Loucy (cell line): ENCODE results near the gene C1QTNF5.

Experiments used
- CTCF ChIP-seq: fragments of 200-600 bp; sonication (generic); conservative IDR thresholded peaks from 2 replicates; pipeline ENCODE4 v1.5.1; 2014; ENCODE audit warnings: mild to moderate bottlenecking, antibody characterized with exemption, low read length
- EZH2phosphoT487 ChIP-seq: fragments of 200-600 bp; IDR thresholded peaks from 2 replicates; pipeline ENCODE4 v1.6.1; 2018; ENCODE audit warnings: antibody characterized with exemption, mild to moderate bottlenecking, moderate library complexity, borderline replicate concordance

- TF ChIP-seq CTCF (no peak), EZH2phosphoT487 (no peak)
Observed at GRCh38 chr11:119319136-119319699, 21.5 kb downstream of the C1QTNF5 start.
